Measurements from ENCODE around the gene CRYGB. TPM values are rescaled to one million over a fixed set of nuclear protein-coding genes. Genes with fewer than 3 reads are reported as not detected.

The CRYGB gene
- total and polyA plus RNA-seq, 2 donors (not counting 1 experiment from before 2014, with no cell fraction given): not detected

DNA sequence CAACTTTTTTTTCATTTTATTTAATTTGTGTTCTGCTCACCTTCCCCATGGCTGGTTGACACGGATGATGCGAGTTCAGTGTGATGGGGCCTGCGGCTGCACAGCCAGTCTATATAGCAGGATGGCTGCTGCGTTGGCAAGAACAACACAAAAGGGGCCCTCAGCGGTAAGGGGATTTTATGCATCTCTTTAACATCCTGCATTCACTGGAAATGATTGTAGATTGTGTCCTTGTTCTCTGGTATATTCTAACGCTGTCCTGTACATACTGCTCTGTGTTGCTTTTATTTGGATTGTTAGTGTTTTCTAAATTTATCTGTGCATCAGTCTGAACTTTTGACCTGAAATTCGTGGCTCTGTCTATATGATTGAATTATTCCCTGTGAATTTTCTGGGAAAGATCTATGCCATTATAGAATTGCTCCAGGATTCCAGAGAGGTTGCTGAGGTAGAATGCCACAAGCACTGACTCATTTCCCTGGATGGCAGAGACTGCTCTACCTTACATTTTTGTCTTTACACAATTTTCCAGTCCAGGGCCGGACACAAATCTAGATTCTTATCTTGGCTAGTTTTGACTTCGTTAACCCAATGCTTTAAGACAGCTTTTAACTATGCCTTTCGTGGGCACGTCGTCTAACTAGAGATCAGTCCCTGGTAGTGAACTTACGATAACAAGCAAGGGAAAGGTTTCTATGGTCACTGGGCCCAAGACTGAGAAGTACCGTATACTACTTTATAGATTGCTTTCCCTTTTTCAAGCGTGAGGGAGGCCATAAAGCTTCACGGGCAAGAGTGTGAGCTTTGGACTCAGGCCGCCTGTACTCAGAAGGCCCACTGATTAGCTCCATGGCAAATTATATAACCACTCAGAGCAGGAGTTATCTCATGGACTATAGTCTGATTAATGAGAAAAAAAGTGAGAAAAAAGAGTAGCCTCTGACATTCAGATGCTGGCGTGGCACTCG, 15.9 kb downstream of the CRYGB start, which contains the start of gene CRYGC:
CRYGC (minus strand) TSS at position 85 of the 968 bp plus-strand sequence; CDS start at position 49, 36 bp downstream.
- Histone ChIP-seq H3K36me3 (ENCODE audit: control insufficient read depth, insufficient read depth, low read length) (no peaks in the 10 kb centered on the region), H4K20me1 (ENCODE audit: control insufficient read depth, extremely low read depth, insufficient read depth, low read length) (no peaks in the 10 kb centered on the region), H3K9ac (ENCODE audit: insufficient read depth, low read length) (no peak within 1 kb of the TSS), H3K9me3 (ENCODE audit: control insufficient read depth, insufficient read depth, low read depth, low read length) (no peaks in the 10 kb centered on the region), H3K4me2 (ENCODE audit: extremely low read depth, insufficient read depth, low read length) (no peak within 1 kb of the TSS), H3K27me3 (ENCODE audit: control insufficient read depth, insufficient read depth, low read length) (no peaks in the 10 kb centered on the region), H2AFZ (ENCODE audit: low read length) (no peak within 1 kb of the TSS), H3K79me2 (ENCODE audit: control insufficient read depth, insufficient read depth, low read length) (no peaks in the 10 kb centered on the region), H3K4me3 (replicated peaks in 1 of 4; ENCODE audit: control extremely low read depth in 1 of 4, insufficient read depth in 1 of 4, low read depth in 3 of 4, low read length in 4 of 4) (no peak within 1 kb of the TSS), H3K4me1 (ENCODE audit: control insufficient read depth, extremely low read depth, insufficient read depth, low read length) (no peaks in the 10 kb centered on the region), H3K27ac (ENCODE audit: insufficient read depth, low read length) (no peak within 1 kb of the TSS)
- DNase-seq (ENCODE audit: low read depth in 2 of 2): peak in 1 of 2 donors; percentile 56
- TF ChIP-seq EZH2 (IDR thresholded peaks at IDR 0.05; ENCODE audit: low read length, missing control alignments) (no peak), CTCF (conservative IDR thresholded peaks at IDR 0.05 in 1 of 2, IDR thresholded peaks at IDR 0.05 in 1 of 2; ENCODE audit: low read depth in 1 of 2, low read length in 2 of 2) (no peak)

GRCh38 chr2:208128136-208128535, 17.8 kb downstream of the CRYGB start:
- no peak overlapping the region for H3K4me3 ChIP-seq (replicated peaks in 1 of 4; ENCODE audit: control extremely low read depth in 1 of 4, insufficient read depth in 1 of 4, low read depth in 3 of 4, low read length in 4 of 4)
- TF ChIP-seq EZH2 (IDR thresholded peaks at IDR 0.05; ENCODE audit: low read length, missing control alignments) (no peak), CTCF (conservative IDR thresholded peaks at IDR 0.05 in 1 of 2, IDR thresholded peaks at IDR 0.05 in 1 of 2; ENCODE audit: low read depth in 1 of 2, low read length in 2 of 2) (no peak)

DNA sequence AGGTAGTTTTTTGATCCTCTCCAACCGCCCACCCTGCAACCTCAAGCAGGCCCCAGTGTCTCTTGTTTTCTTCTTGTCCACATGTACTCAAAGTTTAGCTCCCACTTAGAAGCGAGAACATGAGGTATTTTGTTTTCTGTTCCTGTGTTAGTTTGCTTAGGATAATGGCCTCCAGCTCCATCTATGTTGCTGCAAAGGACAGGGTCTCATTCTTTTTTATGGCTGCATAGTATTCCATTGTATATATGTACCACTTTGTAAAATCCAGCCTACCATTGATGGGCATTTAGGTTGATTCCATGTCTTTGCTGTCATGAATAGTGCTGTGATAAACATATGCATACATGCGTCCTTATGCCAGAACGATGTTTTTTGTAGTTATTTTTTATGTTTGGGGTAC, 18.9 kb downstream of the CRYGB start:
- DNase-seq (ENCODE audit: low read depth in 2 of 2): no peak
- Histone ChIP-seq H3K9me3 (ENCODE audit: control insufficient read depth, insufficient read depth, low read depth, low read length) (no peaks in the 10 kb centered on the region), H3K27ac (ENCODE audit: insufficient read depth, low read length) (no peak overlapping the region), H3K36me3 (ENCODE audit: control insufficient read depth, insufficient read depth, low read length) (no peaks in the 10 kb centered on the region), H4K20me1 (ENCODE audit: control insufficient read depth, extremely low read depth, insufficient read depth, low read length) (no peaks in the 10 kb centered on the region), H3K9ac (ENCODE audit: insufficient read depth, low read length) (no peak overlapping the region), H3K4me1 (ENCODE audit: control insufficient read depth, extremely low read depth, insufficient read depth, low read length) (no peaks in the 10 kb centered on the region), H3K27me3 (ENCODE audit: control insufficient read depth, insufficient read depth, low read length) (no peaks in the 10 kb centered on the region), H3K4me2 (ENCODE audit: extremely low read depth, insufficient read depth, low read length) (no peak overlapping the region), H3K4me3 (replicated peaks in 1 of 4; ENCODE audit: control extremely low read depth in 1 of 4, insufficient read depth in 1 of 4, low read depth in 3 of 4, low read length in 4 of 4) (no peak overlapping the region), H3K79me2 (ENCODE audit: control insufficient read depth, insufficient read depth, low read length) (no peaks in the 10 kb centered on the region), H2AFZ (ENCODE audit: low read length) (no peak overlapping the region)
- TF ChIP-seq CTCF (conservative IDR thresholded peaks at IDR 0.05 in 1 of 2, IDR thresholded peaks at IDR 0.05 in 1 of 2; ENCODE audit: low read depth in 1 of 2, low read length in 2 of 2) (no peak), EZH2 (IDR thresholded peaks at IDR 0.05; ENCODE audit: low read length, missing control alignments) (no peak)

More at GRCh38 chr2:208128136-208128535, 17.8 kb downstream of the CRYGB start:
- Histone ChIP-seq H3K4me1 (ENCODE audit: control insufficient read depth, extremely low read depth, insufficient read depth, low read length) (no peaks in the 10 kb centered on the region), H3K79me2 (ENCODE audit: control insufficient read depth, insufficient read depth, low read length) (no peaks in the 10 kb centered on the region), H3K9ac (ENCODE audit: insufficient read depth, low read length) (no peak overlapping the region), H3K27me3 (ENCODE audit: control insufficient read depth, insufficient read depth, low read length) (no peaks in the 10 kb centered on the region), H3K27ac (ENCODE audit: insufficient read depth, low read length) (no peak overlapping the region), H2AFZ (ENCODE audit: low read length) (no peak overlapping the region), H4K20me1 (ENCODE audit: control insufficient read depth, extremely low read depth, insufficient read depth, low read length) (no peaks in the 10 kb centered on the region), H3K4me2 (ENCODE audit: extremely low read depth, insufficient read depth, low read length) (no peak overlapping the region), H3K9me3 (ENCODE audit: control insufficient read depth, insufficient read depth, low read depth, low read length) (no peaks in the 10 kb centered on the region), H3K36me3 (ENCODE audit: control insufficient read depth, insufficient read depth, low read length) (no peaks in the 10 kb centered on the region)
- no peak for DNase-seq (ENCODE audit: low read depth in 2 of 2)
